Activated B cell treated with CpG ODN at 0.5 μM for 24 hours (primary cell): ENCODE data around the gene DPT. TPM values are rescaled to one million over a fixed set of nuclear protein-coding genes. Genes with fewer than 3 reads are reported as not detected.

Experiments
- total RNA-seq: library from RNA; stranded (reverse); gene quantifications from 2 replicates; pipeline ENCODE4 v1.2.3, GENCODE V29; 2022

The DPT gene
- total RNA-seq, 1 donor from 2014 or later, result not detected

Other genes with a start within 250 kb of the DPT start
- gene XCL2, start 185.2 kb downstream of the DPT start, total RNA-seq, result not detected in 2 replicates
- not detected in 2 replicates for gene XCL1, start 152.6 kb downstream of the DPT start, total RNA-seq